ENCODE data around the gene RNASE4. TPM values are rescaled to one million over a fixed set of nuclear protein-coding genes. Genes with fewer than 3 reads are reported as not detected.

The RNASE4 gene
- total and polyA plus RNA-seq, 2 experiments from 2014 or later, result 0.29 to 2.0 TPM

- H3K27me3 Mint-ChIP-seq (ENCODE audit: insufficient read depth, low read depth, poor library complexity), result peaks cover 8% of the 10 kb centered on the region
- no peak overlapping the region for H3K4me3 Mint-ChIP-seq
- Histone ChIP-seq H3K27ac (ENCODE audit: low read depth) (no peak overlapping the region), H3K4me1 (ENCODE audit: insufficient read depth) (no peaks in the 10 kb centered on the region), H3F3A (replicated peaks; ENCODE audit: low read depth) (no peaks in the 10 kb centered on the region), H3K9me2 (ENCODE audit: insufficient read depth) (no peaks in the 10 kb centered on the region), H2AFZ (no peak overlapping the region), H3K79me2 (replicated peaks; ENCODE audit: insufficient read depth) (no peaks in the 10 kb centered on the region), H3K4me2 (no peak overlapping the region), H4K20me1 (replicated peaks; ENCODE audit: insufficient read depth) (no peaks in the 10 kb centered on the region), H3K4me3 (no peak overlapping the region), H3K27me3 (ENCODE audit: insufficient read depth) (no peaks in the 10 kb centered on the region), H3K36me3 (ENCODE audit: insufficient read depth) (no peaks in the 10 kb centered on the region)
- DNase-seq (ENCODE audit: low spot score), result no peak
- H3K36me3 Mint-ChIP-seq (ENCODE audit: low read depth), result peaks cover 71% of the 10 kb centered on the region
- TF ChIP-seq ZNF331 (CRISPR knock-in tag; IDR thresholded peaks at IDR 0.05; ENCODE audit: low read depth), result no peak
- no peak for TF ChIP-seq REST (IDR thresholded peaks at IDR 0.05; ENCODE audit: unreplicated experiment)
- TF ChIP-seq ZNF114 (CRISPR knock-in tag; IDR thresholded peaks at IDR 0.05), result no peak
- no peak for TF ChIP-seq CTCF (conservative IDR thresholded peaks at IDR 0.05; ENCODE audit: low read depth in 2 of 2)
- no peak for TF ChIP-seq CREB1 (CRISPR knock-in tag; IDR thresholded peaks at IDR 0.05; ENCODE audit: low read depth)
- TF ChIP-seq POLR2AphosphoS5 (IDR thresholded peaks at IDR 0.05; ENCODE audit: low read depth), result no peak
- TF ChIP-seq EZH2 (IDR thresholded peaks at IDR 0.05; ENCODE audit: low read depth, unreplicated experiment), result no peak
- TF ChIP-seq JUNB (IDR thresholded peaks at IDR 0.05; ENCODE audit: unreplicated experiment), result no peak
- TF ChIP-seq NANOG (IDR thresholded peaks at IDR 0.05; ENCODE audit: borderline replicate concordance), result no peak
- no peak for TF ChIP-seq ZNF462 (CRISPR knock-in tag; IDR thresholded peaks at IDR 0.05)
- peak overlapping the region; percentile 91; the same call in 1 of the 2 replicates for H3K27ac Mint-ChIP-seq
- no peaks in the 10 kb centered on the region for H3K9me3 Mint-ChIP-seq
- peaks cover 21% of the 10 kb centered on the region for H3K4me1 Mint-ChIP-seq
- no peak for ATAC-seq
Measured at GRCh38 chr14:20696764-20697163, 12.4 kb downstream of the RNASE4 start.
